Gastrocnemius medialis (tissue), 4 donors: ENCODE data around the gene TRPV3. TPM values are rescaled to one million over a fixed set of nuclear protein-coding genes. Genes with fewer than 3 reads are reported as not detected.
A peak's percentile ranks its signal among the peaks of the same experiment; 100 is the strongest.
"Not testable (repeated sequence)": the region's sequence is repeated elsewhere in the genome, so short reads cannot be mapped to it uniquely, and the experiment has no call there.

Source experiments
- ATAC-seq, 2 donors: fragments of 150-250 bp; one replicate each; pipeline ENCODE4 v1.9.1; 2016
- DNase-seq, 2 donors: peaks; one replicate each; pipeline ENCODE4 v3.0.0-alpha.2; 2019
- H3K27ac ChIP-seq, 4 donors: fragments of 200-600 bp; sonication (generic); 1 replicate in 1 of 4; 2 replicates in 3 of 4; pipeline ENCODE4 v1.5.1; 2016 to 2018; ENCODE audit warnings: mild to moderate bottlenecking in 2 of 4, moderate library complexity in 1 of 4
- H3K27me3 ChIP-seq, 3 donors: fragments of 200-600 bp; sonication (generic) in 2 of 3; 1 replicate in 1 of 3; 2 replicates in 2 of 3; pipeline versions ENCODE4 v1.5.1 to v1.6.0; 2016 to 2019; ENCODE audit warnings: mild to moderate bottlenecking in 1 of 3, moderate library complexity in 1 of 3
- H3K36me3 ChIP-seq, 2 donors: fragments of 200-600 bp; sonication (generic) in 1 of 2; one replicate each; pipeline ENCODE4 v1.5.1; 2017 to 2018
- H3K4me1 ChIP-seq, 2 donors: fragments of 200-600 bp; sonication (generic) in 1 of 2; one replicate each; pipeline ENCODE4 v1.5.1; 2016 to 2017; ENCODE audit warnings: mild to moderate bottlenecking in 2 of 2
- H3K4me3 ChIP-seq, 4 donors: fragments of 200-600 bp; sonication (generic) in 3 of 4; 1 replicate in 1 of 4; 2 replicates in 3 of 4; pipeline ENCODE4 v1.5.1; 2016 to 2019; ENCODE audit warnings: mild to moderate bottlenecking in 2 of 4
- H3K9me3 ChIP-seq, 3 donors: fragments of 200-600 bp; sonication (generic) in 2 of 3; 1 replicate in 1 of 3; 2 replicates in 2 of 3; pipeline ENCODE4 v1.5.1; 2016 to 2019
- POLR2A ChIP-seq, 2 donors: fragments of 450-650 bp; IDR thresholded peaks; one replicate each; pipeline ENCODE4 v1.6.1; 2017; ENCODE audit warnings: antibody characterized with exemption in 2 of 2, mild to moderate bottlenecking in 2 of 2, moderate library complexity in 2 of 2
- in situ Hi-C, 4 donors: fragments of 200-750 bp; cut with MboI; loops; one replicate each; pipeline versions ENCODE4 v1.15.0 to v1.8.0; 2017; ENCODE audit warnings: low sequenced_read_pairs in 4 of 4
- intact Hi-C: fragments of 100-400 bp; cut with DNase I; formaldehyde crosslinking; loops from one replicate; pipeline ENCODE4 v1.15.1; 2023; ENCODE audit warnings: low total_unique reads
- total RNA-seq, 4 donors: library from RNA; depleted of rRNA; stranded (reverse); fragments of >200 nt; gene quantifications; one replicate each; pipeline versions ENCODE4 v1.1.0 to v1.2.3, GENCODE V29; 2016
- TF ChIP-seq, protein P1 (sequence below), 5 experiments: fragments of 450-650 bp in 3 of 5; fragments of 200-600 bp in 2 of 5; sonication (generic) in 2 of 5; IDR thresholded peaks in 4 of 5; conservative IDR thresholded peaks in 1 of 5; 1 replicate in 4 of 5; 2 replicates in 1 of 5; pipeline ENCODE4 v1.5.1; 2016 to 2019; ENCODE audit warnings: antibody characterized with exemption in 5 of 5, mild to moderate bottlenecking in 3 of 5, moderate library complexity in 3 of 5

Gene TRPV3
- total RNA-seq, 4 donors from 2014 or later: 1.3 to 3.8 (median 1.6) TPM

DNA sequence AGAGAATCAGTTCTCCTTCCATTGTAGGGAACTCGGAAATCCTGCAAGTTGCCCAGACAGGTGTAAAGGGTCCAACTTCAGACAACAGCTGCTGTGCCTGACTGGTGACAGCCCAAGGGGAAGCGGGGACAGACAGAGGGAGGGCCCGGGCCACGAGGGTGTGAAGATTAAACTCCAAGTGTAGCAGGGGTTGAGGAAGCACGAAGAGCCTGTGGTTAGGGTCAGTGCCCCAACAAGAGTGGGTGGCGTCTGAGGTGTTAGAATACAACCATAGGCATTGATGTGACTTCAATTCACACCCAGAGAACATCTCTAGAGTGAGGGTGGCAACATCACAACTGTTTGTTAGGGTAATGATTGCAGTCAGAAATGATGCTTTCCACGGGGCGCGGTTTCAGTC is 42.7 kb downstream of the TRPV3 start:
- ATAC-seq: no peak
- intact Hi-C loops (loop anchor here (10.0 kb wide), 1 partner anchor 120 kb away; the partner anchor contains the start of genes CTNS and SHPK), in situ Hi-C loops (no loop called here)

DNA sequence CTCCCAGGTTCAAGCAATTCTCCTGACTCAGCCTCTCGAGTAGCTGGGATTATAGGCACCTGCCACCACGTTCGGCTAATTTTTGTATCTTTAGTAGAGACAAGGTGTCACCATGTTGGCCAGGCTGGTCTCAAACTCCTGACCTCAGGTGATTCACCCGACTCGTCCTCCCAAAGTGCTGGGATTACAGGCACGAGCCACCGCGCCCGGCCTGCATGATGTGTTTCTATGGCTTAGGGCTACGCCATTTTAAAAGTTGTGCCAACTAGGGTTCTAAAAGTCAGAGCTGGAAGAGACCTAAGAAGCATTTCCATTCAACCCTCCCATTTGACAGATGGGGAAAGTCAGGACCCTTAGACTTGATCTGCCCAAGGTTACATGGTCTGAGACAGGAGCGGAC is 43.4 kb downstream of the TRPV3 start:
- intact Hi-C loops: loop anchor here (10.0 kb wide), 1 partner anchor 121 kb away; the partner anchor contains the start of genes CTNS and SHPK
- peaks cover 24 to 37% of the 10 kb centered on the region in 2 donors for H3K4me1 ChIP-seq
- H3K27me3 ChIP-seq, in situ Hi-C loops, DNase-seq, ATAC-seq, H3K4me3 ChIP-seq, H3K36me3 ChIP-seq, H3K9me3 ChIP-seq: not testable (repeated sequence)
- H3K27ac ChIP-seq: peak overlapping the region; percentile 83 to 92 (median 88)

More for the DNA sequence above, 42.7 kb downstream of the TRPV3 start:
- H3K36me3 ChIP-seq: no peaks in the 10 kb centered on the region
- peak overlapping the region in 2 of 4 donors; percentile 35 to 92 for H3K27ac ChIP-seq
- H3K4me3 ChIP-seq: no peak overlapping the region
- TF ChIP-seq, protein P1, sequence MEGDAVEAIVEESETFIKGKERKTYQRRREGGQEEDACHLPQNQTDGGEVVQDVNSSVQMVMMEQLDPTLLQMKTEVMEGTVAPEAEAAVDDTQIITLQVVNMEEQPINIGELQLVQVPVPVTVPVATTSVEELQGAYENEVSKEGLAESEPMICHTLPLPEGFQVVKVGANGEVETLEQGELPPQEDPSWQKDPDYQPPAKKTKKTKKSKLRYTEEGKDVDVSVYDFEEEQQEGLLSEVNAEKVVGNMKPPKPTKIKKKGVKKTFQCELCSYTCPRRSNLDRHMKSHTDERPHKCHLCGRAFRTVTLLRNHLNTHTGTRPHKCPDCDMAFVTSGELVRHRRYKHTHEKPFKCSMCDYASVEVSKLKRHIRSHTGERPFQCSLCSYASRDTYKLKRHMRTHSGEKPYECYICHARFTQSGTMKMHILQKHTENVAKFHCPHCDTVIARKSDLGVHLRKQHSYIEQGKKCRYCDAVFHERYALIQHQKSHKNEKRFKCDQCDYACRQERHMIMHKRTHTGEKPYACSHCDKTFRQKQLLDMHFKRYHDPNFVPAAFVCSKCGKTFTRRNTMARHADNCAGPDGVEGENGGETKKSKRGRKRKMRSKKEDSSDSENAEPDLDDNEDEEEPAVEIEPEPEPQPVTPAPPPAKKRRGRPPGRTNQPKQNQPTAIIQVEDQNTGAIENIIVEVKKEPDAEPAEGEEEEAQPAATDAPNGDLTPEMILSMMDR (IDR thresholded peaks at IDR 0.05 in 4 of 5, conservative IDR thresholded peaks at IDR 0.05 in 1 of 5): no peak
- no peak for TF ChIP-seq POLR2A (IDR thresholded peaks at IDR 0.05)
- H3K27me3 ChIP-seq: no peaks in the 10 kb centered on the region
- no peak for DNase-seq
- H3K4me1 ChIP-seq: peaks cover 24 to 37% of the 10 kb centered on the region in 2 donors
- H3K9me3 ChIP-seq: no peaks in the 10 kb centered on the region

DNA sequence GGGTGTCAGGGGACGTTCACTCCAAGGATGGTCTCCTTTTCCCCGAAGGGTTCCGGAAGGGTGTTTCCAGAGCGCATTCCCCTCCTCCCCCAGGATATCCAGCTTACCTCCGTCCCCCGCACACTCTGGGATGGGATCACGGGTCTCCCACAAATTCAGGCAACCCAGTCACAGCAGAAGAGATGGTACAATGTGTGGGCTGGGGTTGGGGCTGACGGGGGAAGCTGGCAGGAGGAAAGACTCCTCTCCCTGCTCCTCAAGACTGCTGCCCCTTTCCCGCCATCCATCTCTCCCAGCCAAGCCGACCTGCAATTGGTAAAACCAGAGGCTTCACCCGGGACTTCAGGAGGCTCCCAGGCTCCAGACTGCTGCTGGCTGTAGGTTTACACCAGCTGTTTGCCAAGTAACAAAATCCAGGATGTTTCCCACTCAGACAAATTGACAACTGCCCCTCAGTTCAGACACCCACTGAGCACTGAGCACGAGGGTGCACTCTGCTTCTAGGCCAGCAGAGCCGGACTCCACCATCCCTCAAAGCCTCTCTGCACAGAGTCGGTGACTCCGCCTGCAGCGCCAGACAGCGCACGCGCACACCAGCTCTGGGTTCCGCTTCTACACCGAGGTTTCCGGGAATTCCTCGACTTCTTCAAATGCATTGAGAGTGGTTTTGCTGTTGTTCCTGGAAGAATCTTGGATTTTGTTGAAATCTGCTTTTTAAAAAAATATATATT is 44.1 kb downstream of the TRPV3 start:
- H3K4me3 ChIP-seq: peak overlapping the region in 3 of 4 donors; percentile 29 to 54 (median 39)
- no peaks in the 10 kb centered on the region for H3K36me3 ChIP-seq
- H3K27ac ChIP-seq: peak overlapping the region; percentile 83 to 92 (median 88)
- H3K27me3 ChIP-seq: no peaks in the 10 kb centered on the region
- in situ Hi-C loops: no loop called here
- intact Hi-C loops: loop anchor here (2.0 to 10.0 kb wide), 2 partner anchors 43 to 121 kb away; partner anchors contain the start of genes CTNS, SHPK and TRPV3
- H3K4me1 ChIP-seq: peaks cover 24 to 37% of the 10 kb centered on the region in 2 donors
- no peak for DNase-seq
- peak; percentile 15 to 31 for ATAC-seq
- no peaks in the 10 kb centered on the region for H3K9me3 ChIP-seq
- TF ChIP-seq, protein P1 (IDR thresholded peaks at IDR 0.05 in 4 of 5, conservative IDR thresholded peaks at IDR 0.05 in 1 of 5): no peak
- TF ChIP-seq POLR2A (IDR thresholded peaks at IDR 0.05): no peak

DNA sequence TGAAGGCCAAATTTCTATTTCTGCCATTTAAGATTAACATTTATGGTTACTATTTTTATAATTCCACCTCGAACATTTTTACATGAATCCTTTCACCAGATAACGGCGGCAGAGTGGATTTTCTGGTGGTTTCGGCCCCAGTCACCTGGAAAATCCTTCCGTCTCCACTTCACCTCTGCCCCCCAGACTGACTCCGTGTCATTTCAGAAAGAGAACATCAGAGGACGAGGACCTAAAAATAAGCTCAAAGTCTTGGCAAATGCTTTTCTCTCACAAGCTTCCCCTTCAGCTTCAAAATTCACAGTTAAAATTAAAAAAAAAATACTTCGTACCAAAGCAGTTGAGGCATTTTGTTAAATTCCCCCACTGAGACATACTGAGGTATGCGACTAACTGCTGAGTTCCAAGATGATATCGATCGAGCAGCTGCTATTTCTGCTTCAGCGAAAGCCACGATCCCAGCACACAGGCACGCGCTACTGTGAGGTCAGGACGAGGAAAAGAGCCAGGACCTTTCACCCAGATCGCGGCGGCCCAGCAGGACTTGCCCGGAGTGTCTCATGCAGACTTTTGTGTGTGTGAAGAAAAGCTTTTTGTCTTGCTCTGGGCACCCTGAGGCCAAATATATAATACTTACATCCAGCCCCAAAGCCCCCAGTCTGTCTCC is 45.0 kb downstream of the TRPV3 start:
- Histone ChIP-seq H3K4me3 (peak overlapping the region; percentile 29 to 54 (median 36)), H3K27me3 (no peaks in the 10 kb centered on the region), H3K27ac (peak overlapping the region; percentile 83 to 92 (median 88)), H3K36me3 (no peaks in the 10 kb centered on the region), H3K9me3 (no peaks in the 10 kb centered on the region), H3K4me1 (peaks cover 24 to 37% of the 10 kb centered on the region in 2 donors)
- peak; percentile 97 for ATAC-seq
- in situ Hi-C loops (no loop called here), intact Hi-C loops (loop anchor here (2.0 to 10.0 kb wide), 2 partner anchors 44 to 122 kb away; partner anchors contain the start of genes CTNS, SHPK and TRPV3)
- peak; percentile 20 to 46 for TF ChIP-seq POLR2A (IDR thresholded peaks at IDR 0.05)
- TF ChIP-seq, protein P1 (IDR thresholded peaks at IDR 0.05 in 4 of 5, conservative IDR thresholded peaks at IDR 0.05 in 1 of 5): no peak
- DNase-seq: peak; percentile 79 to 84
